ENCODE measurements around the gene MASP2. TPM values are rescaled to one million over a fixed set of nuclear protein-coding genes. Genes with fewer than 3 reads are reported as not detected.
A peak's percentile ranks its signal among the peaks of the same experiment; 100 is the strongest.
"Not testable (repeated sequence)": the region's sequence is repeated elsewhere in the genome, so short reads cannot be mapped to it uniquely, and the experiment has no call there.

The MASP2 gene
- total and polyA plus RNA-seq, 2 donors (not counting 1 experiment from before 2014, with no cell fraction given) = not detected

DNA sequence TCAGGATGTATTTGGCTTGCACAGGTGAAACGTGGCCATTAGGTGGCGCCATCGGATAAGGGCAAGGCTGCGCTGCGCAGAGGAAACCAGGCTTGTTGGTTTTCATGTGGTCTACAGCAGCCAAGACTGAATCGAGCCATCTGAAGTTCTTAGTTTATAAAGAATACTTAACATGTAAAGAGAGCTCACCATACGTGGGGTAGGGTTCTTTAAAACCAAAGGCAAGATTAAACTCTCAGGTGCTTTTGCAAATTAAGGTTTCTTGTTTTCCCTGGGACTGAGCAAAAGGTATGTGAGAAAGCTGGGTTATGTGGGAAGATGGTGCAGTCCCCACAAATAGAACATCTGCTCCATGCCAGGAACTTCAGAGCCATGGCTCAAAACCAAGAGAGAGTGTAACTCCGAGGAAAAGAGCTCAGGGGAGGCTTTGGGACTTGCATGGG is 9.3 kb downstream of the MASP2 start:
- H3K4me3 ChIP-seq (replicated peaks in 1 of 4; ENCODE audit: control extremely low read depth in 1 of 4, insufficient read depth in 1 of 4, low read depth in 3 of 4, low read length in 4 of 4) = no peak overlapping the region
- H3K9ac ChIP-seq (ENCODE audit: insufficient read depth, low read length) = no peak overlapping the region
- peaks cover 6% of the 10 kb centered on the region for H3K27me3 ChIP-seq (ENCODE audit: control insufficient read depth, insufficient read depth, low read length)
- H3K36me3 ChIP-seq (ENCODE audit: control insufficient read depth, insufficient read depth, low read length) = no peaks in the 10 kb centered on the region
- H2AFZ ChIP-seq (ENCODE audit: low read length) = no peak overlapping the region
- no peaks in the 10 kb centered on the region for H3K9me3 ChIP-seq (ENCODE audit: control insufficient read depth, insufficient read depth, low read depth, low read length)
- DNase-seq (ENCODE audit: low read depth in 2 of 2) = peak; percentile 69 to 87
- H3K27ac ChIP-seq (ENCODE audit: insufficient read depth, low read length) = no peak overlapping the region
- no peaks in the 10 kb centered on the region for H4K20me1 ChIP-seq (ENCODE audit: control insufficient read depth, extremely low read depth, insufficient read depth, low read length)
- H3K79me2 ChIP-seq (ENCODE audit: control insufficient read depth, insufficient read depth, low read length) = no peaks in the 10 kb centered on the region
- H3K4me2 ChIP-seq (ENCODE audit: extremely low read depth, insufficient read depth, low read length) = no peak overlapping the region
- no peak for TF ChIP-seq EZH2 (IDR thresholded peaks at IDR 0.05; ENCODE audit: low read length, missing control alignments)
- TF ChIP-seq, protein P1, sequence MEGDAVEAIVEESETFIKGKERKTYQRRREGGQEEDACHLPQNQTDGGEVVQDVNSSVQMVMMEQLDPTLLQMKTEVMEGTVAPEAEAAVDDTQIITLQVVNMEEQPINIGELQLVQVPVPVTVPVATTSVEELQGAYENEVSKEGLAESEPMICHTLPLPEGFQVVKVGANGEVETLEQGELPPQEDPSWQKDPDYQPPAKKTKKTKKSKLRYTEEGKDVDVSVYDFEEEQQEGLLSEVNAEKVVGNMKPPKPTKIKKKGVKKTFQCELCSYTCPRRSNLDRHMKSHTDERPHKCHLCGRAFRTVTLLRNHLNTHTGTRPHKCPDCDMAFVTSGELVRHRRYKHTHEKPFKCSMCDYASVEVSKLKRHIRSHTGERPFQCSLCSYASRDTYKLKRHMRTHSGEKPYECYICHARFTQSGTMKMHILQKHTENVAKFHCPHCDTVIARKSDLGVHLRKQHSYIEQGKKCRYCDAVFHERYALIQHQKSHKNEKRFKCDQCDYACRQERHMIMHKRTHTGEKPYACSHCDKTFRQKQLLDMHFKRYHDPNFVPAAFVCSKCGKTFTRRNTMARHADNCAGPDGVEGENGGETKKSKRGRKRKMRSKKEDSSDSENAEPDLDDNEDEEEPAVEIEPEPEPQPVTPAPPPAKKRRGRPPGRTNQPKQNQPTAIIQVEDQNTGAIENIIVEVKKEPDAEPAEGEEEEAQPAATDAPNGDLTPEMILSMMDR (conservative IDR thresholded peaks at IDR 0.05 in 1 of 2, IDR thresholded peaks at IDR 0.05 in 1 of 2; ENCODE audit: low read depth in 1 of 2, low read length in 2 of 2) = peak; percentile 98 to 99
- no peaks in the 10 kb centered on the region for H3K4me1 ChIP-seq (ENCODE audit: control insufficient read depth, extremely low read depth, insufficient read depth, low read length)

GRCh38 chr1:11037019-11037739 is 9.9 kb downstream of the MASP2 start:
- not testable (repeated sequence) for DNase-seq (ENCODE audit: low read depth in 2 of 2); H4K20me1 ChIP-seq (ENCODE audit: control insufficient read depth, extremely low read depth, insufficient read depth, low read length); H3K9me3 ChIP-seq (ENCODE audit: control insufficient read depth, insufficient read depth, low read depth, low read length); H3K27me3 ChIP-seq (ENCODE audit: control insufficient read depth, insufficient read depth, low read length); H3K36me3 ChIP-seq (ENCODE audit: control insufficient read depth, insufficient read depth, low read length); H2AFZ ChIP-seq (ENCODE audit: low read length); H3K4me3 ChIP-seq (replicated peaks in 1 of 4; ENCODE audit: control extremely low read depth in 1 of 4, insufficient read depth in 1 of 4, low read depth in 3 of 4, low read length in 4 of 4); H3K4me2 ChIP-seq (ENCODE audit: extremely low read depth, insufficient read depth, low read length); H3K9ac ChIP-seq (ENCODE audit: insufficient read depth, low read length); H3K79me2 ChIP-seq (ENCODE audit: control insufficient read depth, insufficient read depth, low read length); H3K4me1 ChIP-seq (ENCODE audit: control insufficient read depth, extremely low read depth, insufficient read depth, low read length); H3K27ac ChIP-seq (ENCODE audit: insufficient read depth, low read length)

- Histone ChIP-seq H3K4me3 (replicated peaks in 1 of 4; ENCODE audit: control extremely low read depth in 1 of 4, insufficient read depth in 1 of 4, low read depth in 3 of 4, low read length in 4 of 4) (no peak overlapping the region), H2AFZ (ENCODE audit: low read length) (no peak overlapping the region), H3K4me1 (ENCODE audit: control insufficient read depth, extremely low read depth, insufficient read depth, low read length) (no peaks in the 10 kb centered on the region), H3K27ac (ENCODE audit: insufficient read depth, low read length) (no peak overlapping the region), H3K9me3 (ENCODE audit: control insufficient read depth, insufficient read depth, low read depth, low read length) (no peaks in the 10 kb centered on the region), H3K36me3 (ENCODE audit: control insufficient read depth, insufficient read depth, low read length) (no peaks in the 10 kb centered on the region), H3K27me3 (ENCODE audit: control insufficient read depth, insufficient read depth, low read length) (no peaks in the 10 kb centered on the region), H3K79me2 (ENCODE audit: control insufficient read depth, insufficient read depth, low read length) (no peaks in the 10 kb centered on the region), H3K9ac (ENCODE audit: insufficient read depth, low read length) (no peak overlapping the region), H3K4me2 (ENCODE audit: extremely low read depth, insufficient read depth, low read length) (no peak overlapping the region), H4K20me1 (ENCODE audit: control insufficient read depth, extremely low read depth, insufficient read depth, low read length) (no peaks in the 10 kb centered on the region)
- no peak for TF ChIP-seq EZH2 (IDR thresholded peaks at IDR 0.05; ENCODE audit: low read length, missing control alignments)
- TF ChIP-seq, protein P1 (conservative IDR thresholded peaks at IDR 0.05 in 1 of 2, IDR thresholded peaks at IDR 0.05 in 1 of 2; ENCODE audit: low read depth in 1 of 2, low read length in 2 of 2) = no peak
- DNase-seq (ENCODE audit: low read depth in 2 of 2) = no peak
Observed at GRCh38 chr1:11031624-11032262, 15.3 kb downstream of the MASP2 start.

Data from fibroblast of lung (primary cell).